Transverse colon (tissue), 4 donors: ENCODE results near the gene RAB11FIP5. TPM values are rescaled to one million over a fixed set of nuclear protein-coding genes. Genes with fewer than 3 reads are reported as not detected.

Source experiments
- DNase-seq: peaks from one replicate; pipeline ENCODE4 v3.0.0-alpha.2; 2019
- H3K27ac ChIP-seq, 4 donors: fragments of 200-600 bp; sonication (generic); 2 replicates each; pipeline ENCODE4 v1.5.1; 2016 to 2018; ENCODE audit warnings: inconsistent platforms in 4 of 4
- H3K27me3 ChIP-seq: fragments of 200-600 bp; sonication (generic); 2 replicates; pipeline ENCODE4 v1.5.1; 2017; ENCODE audit warnings: inconsistent platforms
- H3K36me3 ChIP-seq, 4 donors: fragments of 200-600 bp; sonication (generic); 2 replicates each; pipeline ENCODE4 v1.5.1; 2017 to 2019; ENCODE audit warnings: inconsistent platforms in 4 of 4
- H3K4me1 ChIP-seq, 4 donors: fragments of 200-600 bp; sonication (generic); 2 replicates each; pipeline ENCODE4 v1.5.1; 2017 to 2020; ENCODE audit warnings: inconsistent platforms in 4 of 4
- H3K4me3 ChIP-seq, 4 donors: fragments of 200-600 bp; sonication (generic); 1 replicate in 1 of 4; 2 replicates in 3 of 4; pipeline versions ENCODE4 v1.5.1 to v1.6.1; 2017 to 2019; ENCODE audit warnings: inconsistent platforms in 4 of 4
- H3K9me3 ChIP-seq, 2 donors: fragments of 200-600 bp; sonication (generic); 2 replicates each; pipeline ENCODE4 v1.5.1; 2017 to 2019; ENCODE audit warnings: inconsistent platforms in 2 of 2
- CTCF ChIP-seq, 5 experiments: fragments of 200-600 bp in 3 of 5; fragments of 450-650 bp in 2 of 5; sonication (generic) in 3 of 5; IDR thresholded peaks; 1 replicate in 2 of 5; 2 replicates in 3 of 5; pipeline ENCODE4 v1.5.1; 2016 to 2017; ENCODE audit warnings: antibody characterized with exemption in 5 of 5, inconsistent platforms in 3 of 5, mild to moderate bottlenecking in 2 of 5, moderate library complexity in 1 of 5
- EP300 ChIP-seq: sonication (generic); formaldehyde crosslinking; IDR thresholded peaks from one replicate; pipeline ENCODE4 v1.6.1; 2017; ENCODE audit warnings: antibody characterized with exemption, low read depth
- POLR2A ChIP-seq: fragments of 450-650 bp; IDR thresholded peaks from one replicate; pipeline ENCODE4 v1.6.1; 2016; ENCODE audit warnings: antibody characterized with exemption, mild to moderate bottlenecking, moderate library complexity
- POLR2AphosphoS5 ChIP-seq, 3 donors: sonication (generic); formaldehyde crosslinking; IDR thresholded peaks; one replicate each; pipeline ENCODE4 v1.6.1; 2016; ENCODE audit warnings: antibody characterized with exemption in 3 of 3
- WGBS, 2 donors: methylation state at CpG; one replicate each; pipeline ENCODE4 v1.1.5; 2018; ENCODE audit warnings: low coverage in 1 of 2; 5-methylcytosine and 5-hydroxymethylcytosine counted together
- in situ Hi-C, 4 donors: fragments of 200-750 bp; cut with MboI; loops; one replicate each; pipeline versions ENCODE4 v1.15.0 to v1.15.1; 2017; ENCODE audit warnings: low sequenced_read_pairs in 3 of 4, low pct_ligation_motif_present in 1 of 4, low pct_unique_long_range_greater_than_20kb in 1 of 4
- intact Hi-C: fragments of 100-400 bp; cut with DNase I; formaldehyde crosslinking; loops from one replicate; pipeline ENCODE4 v1.15.1; 2023; ENCODE audit warnings: low total_unique reads
- total RNA-seq, 4 donors: library from RNA; depleted of rRNA; stranded (reverse); fragments of >200 nt; gene quantifications; one replicate each; pipeline ENCODE4 v1.1.0, GENCODE V29; 2016

RAB11FIP5 gene
- total RNA-seq, 4 donors from 2014 or later: 22.7 to 31.0 (median 26.9) TPM

DNA sequence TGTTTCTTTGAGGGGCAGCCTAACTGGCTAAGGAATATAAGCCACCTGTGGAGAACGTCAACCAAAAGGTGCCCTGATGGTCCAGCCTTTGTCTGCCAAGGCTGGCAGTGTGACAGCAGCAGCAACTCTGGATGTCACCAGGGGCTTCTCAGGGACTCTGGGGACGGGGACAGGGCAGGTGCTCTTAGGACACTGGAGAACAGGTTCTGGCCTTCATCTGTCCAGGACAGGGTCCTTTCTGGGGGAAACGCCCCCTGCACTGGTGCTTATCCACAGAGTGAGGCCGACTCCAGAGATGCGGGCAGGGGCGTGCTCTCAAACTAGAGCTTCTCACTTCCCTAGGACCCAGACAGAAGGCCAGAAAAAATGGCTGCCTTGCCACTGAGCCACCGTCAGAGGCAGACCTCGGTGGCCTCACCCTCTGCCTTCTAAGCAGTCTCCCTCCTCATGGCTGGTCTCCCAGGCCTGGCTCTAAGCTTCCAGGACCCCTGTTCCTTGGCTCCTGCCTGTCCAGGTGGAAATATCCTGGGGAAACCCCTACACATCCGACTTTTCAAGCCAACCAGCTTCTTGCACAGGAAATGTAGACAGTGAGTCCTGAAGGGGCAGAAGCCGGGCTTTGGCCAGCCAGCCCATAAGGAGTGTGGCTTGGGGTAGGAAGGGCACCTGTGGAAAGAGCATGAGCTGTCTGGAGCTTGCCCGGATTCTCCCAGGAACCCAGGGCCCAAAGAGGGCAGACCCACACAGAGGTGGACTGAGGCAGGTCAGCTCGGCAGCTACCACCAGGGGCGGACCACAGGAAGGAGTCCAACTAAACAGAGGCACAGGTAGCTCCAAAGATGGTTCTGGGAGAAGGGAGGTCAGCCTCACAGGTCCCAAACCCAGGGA, 30.0 kb downstream of the RAB11FIP5 start:
- peaks cover 0 to 4% (median 2%) of the 10 kb centered on the region in 4 donors for H3K4me1 ChIP-seq
- intact Hi-C loops (no loop called here), in situ Hi-C loops (no loop called here)
- H3K36me3 ChIP-seq: peaks cover 0 to 1% (median 0%) of the 10 kb centered on the region in 4 donors
- DNase-seq: no peak
- no peaks in the 10 kb centered on the region for H3K9me3 ChIP-seq
- H3K27ac ChIP-seq: no peak overlapping the region
- H3K27me3 ChIP-seq: no peaks in the 10 kb centered on the region
- H3K4me3 ChIP-seq: no peak overlapping the region
- TF ChIP-seq EP300 (no peak), CTCF (IDR thresholded peaks at IDR 0.05) (no peak), POLR2AphosphoS5 (IDR thresholded peaks at IDR 0.05) (no peak), POLR2A (no peak)
- WGBS, 2 donors: 89 to 100% methylated on average over 1 to 12 of the region's 13 CpGs

DNA sequence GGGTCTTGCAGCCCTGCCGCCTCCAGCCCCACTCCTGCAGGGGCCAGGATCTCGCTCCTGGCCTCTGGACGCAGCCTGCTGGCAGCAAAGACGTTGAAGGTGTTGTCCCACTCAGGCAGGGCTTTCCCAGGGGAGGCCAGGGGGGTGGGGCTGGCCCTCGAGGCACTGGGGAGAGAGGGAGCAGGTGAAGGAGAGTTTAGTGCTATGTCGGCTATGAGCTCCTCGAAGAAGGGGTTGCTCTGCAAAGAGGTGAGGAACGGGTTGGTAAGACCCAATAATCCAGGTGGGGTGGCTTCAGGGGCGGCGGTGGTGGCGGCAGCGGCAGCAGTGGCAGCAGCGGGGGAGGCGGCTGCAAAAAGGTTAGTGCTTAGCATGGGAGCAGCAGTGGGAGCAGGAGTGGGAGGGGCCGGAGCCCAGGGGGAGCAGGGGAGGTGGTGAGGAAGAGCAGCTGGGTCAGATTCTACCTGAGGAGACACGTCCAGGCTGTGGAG, 31.5 kb downstream of the RAB11FIP5 start:
- intact Hi-C loops: no loop called here
- Histone ChIP-seq H3K36me3 (no peaks in the 10 kb centered on the region), H3K27me3 (no peaks in the 10 kb centered on the region), H3K27ac (no peak overlapping the region), H3K9me3 (no peaks in the 10 kb centered on the region), H3K4me3 (no peak overlapping the region), H3K4me1 (peaks cover 0 to 4% (median 2%) of the 10 kb centered on the region in 4 donors)
- no peak for TF ChIP-seq EP300
- 89% methylated on average over 16 of the region's 16 CpGs; no CpG with 5 or more reads in 1 of the 2 donors for WGBS, 2 donors
- in situ Hi-C loops: no loop called here
- no peak for DNase-seq

- Histone ChIP-seq H3K4me3 (no peak overlapping the region), H3K36me3 (no peaks in the 10 kb centered on the region), H3K4me1 (peaks cover 0 to 4% (median under 1%) of the 10 kb centered on the region in 4 donors), H3K27me3 (no peaks in the 10 kb centered on the region), H3K9me3 (no peaks in the 10 kb centered on the region), H3K27ac (no peak overlapping the region)
- intact Hi-C loops (no loop called here), in situ Hi-C loops (no loop called here)
- TF ChIP-seq CTCF (IDR thresholded peaks at IDR 0.05): no peak
- no peak for TF ChIP-seq POLR2AphosphoS5 (IDR thresholded peaks at IDR 0.05)
- TF ChIP-seq EP300: no peak
- no peak for TF ChIP-seq POLR2A
- WGBS, 2 donors: 85% methylated on average over 25 of the region's 31 CpGs; no CpG with 5 or more reads in 1 of the 2 donors
- no peak for DNase-seq
Observed at GRCh38 chr2:73080321-73081131, 32.2 kb downstream of the RAB11FIP5 start.

DNA sequence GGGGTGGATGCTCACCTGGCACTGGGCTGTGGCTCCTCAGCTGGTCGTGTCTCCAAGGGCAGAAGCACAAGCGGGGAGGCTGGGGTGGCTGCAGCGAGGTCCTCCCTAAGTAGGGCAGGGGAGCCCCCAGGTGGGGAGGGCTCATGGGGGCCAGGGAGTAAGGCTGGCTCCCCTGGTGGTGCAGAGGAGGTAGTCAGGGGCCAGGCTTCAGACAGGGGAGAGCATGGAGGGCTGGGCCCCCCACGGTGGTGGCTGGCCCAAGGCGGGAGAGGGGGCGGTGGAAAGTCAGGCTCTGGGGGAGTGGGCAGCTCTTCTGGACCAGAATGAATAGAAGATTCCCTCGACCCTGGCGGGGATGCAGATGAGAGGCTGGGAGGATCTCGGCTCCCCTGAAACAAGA, 33.1 kb downstream of the RAB11FIP5 start:
- Histone ChIP-seq H3K27ac (no peak overlapping the region), H3K4me3 (no peak overlapping the region), H3K27me3 (no peaks in the 10 kb centered on the region), H3K36me3 (no peaks in the 10 kb centered on the region), H3K9me3 (no peaks in the 10 kb centered on the region), H3K4me1 (no peaks in the 10 kb centered on the region)
- 79% methylated on average over 9 of the region's 9 CpGs; no CpG with 5 or more reads in 1 of the 2 donors for WGBS, 2 donors
- in situ Hi-C loops (no loop called here), intact Hi-C loops (no loop called here)
- TF ChIP-seq EP300 (no peak), POLR2A (no peak), CTCF (IDR thresholded peaks at IDR 0.05) (no peak), POLR2AphosphoS5 (IDR thresholded peaks at IDR 0.05) (no peak)
- no peak for DNase-seq
